ENCODE results near the gene FSD1.
"Not testable (repeated sequence)": the region's sequence is repeated elsewhere in the genome, so short reads cannot be mapped to it uniquely, and the experiment has no call there.

Gene FSD1

GRCh38 chr19:4313847-4314490 is 9.6 kb downstream of the FSD1 start:
- FAIRE-seq: no peak

GRCh38 chr19:4316956-4317355 is 12.6 kb downstream of the FSD1 start:
- no peak for FAIRE-seq

More at GRCh38 chr19:4313847-4314490, 9.6 kb downstream of the FSD1 start:
- no peak for DNase-seq (ENCODE audit: insufficient read length, low spot score)

DNA sequence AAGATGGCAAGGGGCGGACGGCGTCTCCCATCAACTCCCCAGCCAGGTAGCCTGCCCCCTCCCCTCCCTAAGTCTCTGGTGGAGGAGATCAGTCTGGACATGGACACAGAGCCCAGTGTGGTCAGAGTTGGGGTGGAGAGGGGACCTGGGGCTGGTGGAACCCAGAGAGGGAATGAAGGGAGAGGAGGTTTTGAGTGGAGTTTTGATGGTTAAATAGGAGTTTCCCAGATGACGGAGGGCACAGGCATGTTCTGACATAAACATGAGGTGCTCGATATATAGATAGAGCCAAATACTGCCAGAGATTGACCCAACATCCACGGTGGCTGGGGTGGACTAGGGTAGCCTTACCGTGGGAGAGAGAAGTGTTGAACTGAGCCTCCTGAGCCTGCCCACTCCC is 14.1 kb downstream of the FSD1 start:
- FAIRE-seq (no peak), DNase-seq (ENCODE audit: insufficient read length, low spot score) (no peak)

More at GRCh38 chr19:4316956-4317355, 12.6 kb downstream of the FSD1 start:
- no peak for DNase-seq (ENCODE audit: insufficient read length, low spot score)

GRCh38 chr19:4319067-4319718 is 14.8 kb downstream of the FSD1 start:
- DNase-seq (ENCODE audit: insufficient read length, low spot score) (no peak), FAIRE-seq (no peak)

DNA sequence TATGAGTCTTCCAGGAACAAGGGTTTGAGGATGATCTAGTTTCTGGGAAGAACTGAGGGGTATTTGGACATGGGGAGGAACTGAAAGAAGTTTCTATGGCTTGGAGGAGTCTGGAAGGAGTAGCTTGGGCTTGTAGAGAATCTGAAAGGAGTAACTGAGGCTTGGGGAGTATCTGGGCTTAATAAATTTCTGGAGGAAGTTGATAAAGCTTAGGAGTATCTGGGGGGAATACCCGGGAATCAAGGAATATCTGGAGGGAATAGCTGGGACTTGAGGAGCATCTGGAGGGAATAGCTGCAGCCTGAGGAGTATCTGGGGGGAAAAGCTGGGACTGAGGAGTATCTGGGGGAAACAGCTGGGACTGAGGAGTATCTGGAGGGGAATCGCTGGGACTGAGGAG is 16.0 kb downstream of the FSD1 start:
- DNase-seq (ENCODE audit: insufficient read length, low spot score): no peak
- FAIRE-seq: no peak

DNA sequence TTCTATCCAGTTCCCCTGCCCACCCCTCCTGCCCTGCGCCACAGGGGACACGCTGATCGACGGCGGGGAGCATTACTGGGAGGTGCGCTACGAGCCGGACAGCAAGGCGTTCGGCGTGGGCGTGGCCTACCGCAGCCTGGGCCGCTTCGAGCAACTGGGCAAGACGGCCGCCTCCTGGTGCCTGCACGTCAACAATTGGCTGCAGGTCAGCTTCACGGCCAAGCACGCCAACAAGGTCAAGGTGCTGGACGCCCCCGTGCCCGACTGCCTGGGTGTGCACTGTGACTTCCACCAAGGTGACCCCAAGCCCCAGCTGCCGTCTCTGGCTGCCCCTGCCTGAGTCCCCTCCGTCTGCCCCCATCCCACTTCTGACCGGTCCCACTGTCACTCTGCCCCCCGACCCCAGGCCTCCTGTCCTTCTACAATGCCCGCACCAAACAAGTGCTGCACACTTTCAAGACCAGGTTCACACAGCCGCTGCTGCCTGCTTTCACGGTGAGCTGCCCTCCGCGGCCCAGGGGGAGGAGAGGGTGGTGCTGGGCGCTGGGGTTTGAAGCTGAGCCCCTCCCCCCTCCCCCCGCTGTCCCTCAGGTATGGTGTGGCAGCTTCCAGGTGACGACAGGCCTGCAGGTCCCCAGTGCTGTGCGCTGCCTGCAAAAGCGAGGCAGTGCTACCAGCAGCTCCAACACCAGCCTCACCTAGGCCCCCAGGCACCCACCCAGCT is 18.7 kb downstream of the FSD1 start:
- peak; percentile 20 for FAIRE-seq

DNA sequence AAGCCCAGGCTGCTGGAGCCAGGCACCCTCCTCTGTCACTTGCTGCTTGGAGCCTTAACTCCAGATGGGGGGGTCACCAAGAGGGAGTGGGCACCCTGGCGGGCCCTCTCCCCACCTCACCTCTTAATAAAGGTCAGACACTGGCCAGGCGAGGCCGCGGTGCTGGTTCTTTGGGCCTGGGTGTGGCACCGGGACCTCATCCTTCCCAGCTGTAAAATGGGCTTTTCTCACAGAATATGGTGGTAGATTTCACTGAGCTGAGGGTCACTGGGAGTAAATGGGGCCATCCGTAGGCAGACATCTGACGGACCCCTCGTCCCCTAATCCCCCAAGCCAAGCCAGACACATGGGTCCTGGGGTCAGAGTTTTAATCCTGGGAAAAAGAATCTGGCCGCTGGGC is 19.3 kb downstream of the FSD1 start:
- FAIRE-seq: no peak
- DNase-seq (ENCODE audit: insufficient read length, low spot score): no peak

More for the DNA sequence above, 18.7 kb downstream of the FSD1 start:
- DNase-seq (ENCODE audit: insufficient read length, low spot score): no peak

- FAIRE-seq: no peak
- no peak for DNase-seq (ENCODE audit: insufficient read length, low spot score)
These were observed 19.8 kb downstream of the FSD1 start for GRCh38 chr19:4324228-4324627.

DNA sequence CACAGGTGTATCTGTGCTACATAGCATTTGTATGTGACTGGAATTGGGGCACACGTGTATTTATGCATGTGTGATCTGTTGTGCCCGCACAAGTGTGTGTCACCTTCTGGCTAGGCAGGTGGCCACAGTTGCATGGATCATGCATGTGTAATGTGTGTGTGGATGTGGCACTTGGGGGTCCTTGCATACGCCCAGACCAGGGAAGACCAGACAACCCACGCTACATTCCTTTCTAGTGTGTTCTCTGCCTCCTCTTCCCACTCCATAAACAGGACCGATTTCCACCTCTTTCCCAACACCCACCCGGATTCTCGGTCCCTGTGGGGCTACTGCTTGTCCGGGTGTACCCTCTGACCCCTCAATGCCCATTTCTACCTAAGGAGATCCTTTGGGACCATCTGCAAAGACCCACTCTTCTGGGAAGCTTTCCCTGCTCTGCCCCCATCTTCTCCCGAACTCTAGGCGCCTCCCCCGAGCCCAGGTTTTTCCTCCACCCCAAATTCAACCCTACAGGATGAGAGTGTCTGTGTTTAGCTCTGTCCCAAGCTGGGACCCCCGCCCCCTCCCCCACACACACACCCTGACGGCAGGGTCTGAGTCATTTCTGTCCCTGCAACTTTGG is 21.9 kb downstream of the FSD1 start:
- DNase-seq (ENCODE audit: insufficient read length, low spot score): no peak
- FAIRE-seq: no peak

GRCh38 chr19:4326837-4327251 is 22.4 kb downstream of the FSD1 start:
- DNase-seq (ENCODE audit: insufficient read length, low spot score) (no peak), FAIRE-seq (no peak)

- no peak for FAIRE-seq
- DNase-seq (ENCODE audit: insufficient read length, low spot score): no peak
These were observed 23.0 kb downstream of the FSD1 start for GRCh38 chr19:4327252-4327876.

GRCh38 chr19:4327877-4328242 is 23.5 kb downstream of the FSD1 start:
- FAIRE-seq: no peak

GRCh38 chr19:4328243-4328990 is 24.0 kb downstream of the FSD1 start:
- no peak for FAIRE-seq
- no peak for DNase-seq (ENCODE audit: insufficient read length, low spot score)

More at GRCh38 chr19:4327877-4328242, 23.5 kb downstream of the FSD1 start:
- DNase-seq (ENCODE audit: insufficient read length, low spot score): no peak

- not testable (repeated sequence) for DNase-seq (ENCODE audit: insufficient read length, low spot score); FAIRE-seq
These were observed 24.7 kb downstream of the FSD1 start for GRCh38 chr19:4328991-4329681.

DNA sequence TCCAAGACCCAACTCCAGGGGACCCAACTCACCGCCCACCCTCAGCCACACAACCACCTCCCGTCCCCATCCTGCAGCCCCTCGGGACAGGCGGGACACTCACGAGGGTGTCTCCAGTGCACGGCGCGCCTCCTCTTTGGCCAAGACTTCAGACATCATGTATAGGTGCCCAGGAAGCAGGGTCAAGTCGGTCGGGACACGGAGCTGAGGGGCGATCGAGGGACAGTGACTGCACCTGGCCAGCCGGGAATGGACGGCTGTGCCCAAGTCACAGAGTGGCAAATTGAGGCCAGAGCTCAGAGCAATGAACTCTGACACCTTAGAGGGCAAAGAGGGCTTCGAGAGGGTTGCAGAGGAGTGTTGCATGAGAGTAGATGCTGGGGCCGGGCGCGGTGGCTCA is 25.5 kb downstream of the FSD1 start:
- no peak for DNase-seq (ENCODE audit: insufficient read length, low spot score)

DNA sequence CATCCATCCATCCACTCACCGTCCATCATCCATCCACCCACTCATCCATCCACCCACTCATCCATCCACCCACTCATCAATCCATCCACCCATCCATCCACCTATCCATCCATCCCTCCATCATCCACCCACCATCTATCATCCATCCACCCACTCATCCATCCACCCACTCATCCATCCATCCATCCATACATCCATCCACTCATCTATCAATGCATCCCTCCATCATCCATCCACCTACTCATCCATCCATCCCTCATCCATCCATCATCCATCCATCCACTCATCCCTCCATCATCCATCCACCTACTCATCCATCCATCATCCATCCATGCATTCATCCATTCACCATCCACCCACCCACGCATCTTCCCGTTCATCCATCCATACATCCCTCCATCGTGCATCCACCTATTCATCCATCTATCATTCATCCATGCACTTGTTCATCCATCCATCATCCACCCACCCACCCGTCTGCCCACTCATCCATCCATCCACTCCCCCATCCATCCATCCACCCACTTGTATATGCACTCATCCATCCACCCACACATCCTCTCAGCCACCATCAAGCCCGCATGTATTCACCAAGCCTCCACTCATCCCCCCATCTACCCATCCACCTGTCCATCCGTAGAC is 30.7 kb downstream of the FSD1 start:
- peak; percentile 90 for FAIRE-seq
- DNase-seq (ENCODE audit: insufficient read length, low spot score): no peak

More for the DNA sequence above, 25.5 kb downstream of the FSD1 start:
- FAIRE-seq: no peak

DNA sequence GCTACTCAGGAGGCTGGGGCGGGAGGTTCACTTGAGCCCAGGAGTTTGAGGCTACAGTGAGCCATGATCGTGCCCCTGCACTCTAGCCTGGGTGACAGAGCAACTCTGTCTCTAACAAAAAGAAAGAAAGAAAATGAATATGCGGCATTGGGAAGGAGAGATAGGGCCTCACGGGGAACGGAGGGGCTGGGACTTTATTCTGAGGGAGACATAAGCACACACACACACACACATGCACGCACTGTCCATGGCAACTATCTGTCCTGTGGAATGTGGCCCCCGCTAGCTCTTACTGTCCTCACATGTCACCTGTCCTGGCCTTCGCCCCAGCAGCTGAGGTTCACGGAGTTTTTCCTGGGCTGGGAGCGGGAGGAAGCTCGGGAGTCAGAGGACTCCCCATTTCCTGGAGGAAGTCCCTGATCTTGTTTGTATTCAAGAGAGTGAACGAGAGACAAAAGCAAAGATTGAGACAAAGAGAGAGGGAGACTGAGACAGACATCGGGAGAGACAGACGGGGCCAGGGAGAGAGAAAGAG is 33.6 kb downstream of the FSD1 start:
- DNase-seq (ENCODE audit: insufficient read length, low spot score) (no peak), FAIRE-seq (no peak)

- DNase-seq (ENCODE audit: insufficient read length, low spot score): no peak
- FAIRE-seq: no peak
These were observed 34.3 kb downstream of the FSD1 start, which contains the start of gene STAP2 for GRCh38 chr19:4338441-4339355. TSS of gene STAP2 (minus strand) at chr19:4338827. CDS start at chr19:4338753, 74 bp downstream.
